HG03439 (cell line): ENCODE measurements around the gene HEMGN.
A peak's percentile ranks its signal among the peaks of the same experiment; 100 is the strongest.
"Not testable (repeated sequence)": the region's sequence is repeated elsewhere in the genome, so short reads cannot be mapped to it uniquely, and the experiment has no call there.

ENCODE experiments used
- ATAC-seq: cut with Tn5 transposase; IDR thresholded peaks from one replicate; pipeline ENCODE4 v1.9.1; 2021; ENCODE audit warnings: mild to moderate bottlenecking, moderate library complexity; ENCODE audit not compliant: unreplicated experiment

The HEMGN gene, protein sequence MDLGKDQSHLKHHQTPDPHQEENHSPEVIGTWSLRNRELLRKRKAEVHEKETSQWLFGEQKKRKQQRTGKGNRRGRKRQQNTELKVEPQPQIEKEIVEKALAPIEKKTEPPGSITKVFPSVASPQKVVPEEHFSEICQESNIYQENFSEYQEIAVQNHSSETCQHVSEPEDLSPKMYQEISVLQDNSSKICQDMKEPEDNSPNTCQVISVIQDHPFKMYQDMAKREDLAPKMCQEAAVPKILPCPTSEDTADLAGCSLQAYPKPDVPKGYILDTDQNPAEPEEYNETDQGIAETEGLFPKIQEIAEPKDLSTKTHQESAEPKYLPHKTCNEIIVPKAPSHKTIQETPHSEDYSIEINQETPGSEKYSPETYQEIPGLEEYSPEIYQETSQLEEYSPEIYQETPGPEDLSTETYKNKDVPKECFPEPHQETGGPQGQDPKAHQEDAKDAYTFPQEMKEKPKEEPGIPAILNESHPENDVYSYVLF

DNA sequence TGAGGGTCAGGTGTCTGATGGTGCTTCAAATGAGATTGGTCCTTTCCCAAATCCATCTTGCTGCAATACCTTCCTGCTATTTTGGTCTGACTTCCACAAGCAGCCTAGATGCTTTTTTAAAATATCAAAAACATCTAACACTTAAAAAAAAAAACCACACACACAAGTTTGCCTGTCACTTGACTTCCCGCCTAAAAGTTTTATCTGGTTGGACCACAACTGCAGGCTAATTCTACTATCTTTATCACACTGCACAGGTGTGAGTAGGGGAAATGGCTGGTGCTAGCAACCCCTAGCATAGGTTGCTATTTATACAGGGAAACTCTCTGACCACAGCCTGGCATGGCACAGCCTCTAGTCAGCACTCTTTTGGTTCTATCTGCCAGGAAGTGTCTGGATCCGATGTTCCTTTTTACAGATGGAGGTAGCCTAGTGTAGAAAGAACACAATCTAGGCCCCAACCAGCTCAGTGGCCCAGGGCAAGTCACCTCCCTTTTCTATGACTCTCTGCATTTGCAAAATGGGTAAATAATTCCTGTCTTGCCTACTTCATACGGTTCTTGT lies at the start of gene HEMGN:
Gene HEMGN (minus strand): TSS at position 92 of the 564 bp plus-strand sequence. CDS start 36 bp downstream, at position 56.
- ATAC-seq = no peak

DNA sequence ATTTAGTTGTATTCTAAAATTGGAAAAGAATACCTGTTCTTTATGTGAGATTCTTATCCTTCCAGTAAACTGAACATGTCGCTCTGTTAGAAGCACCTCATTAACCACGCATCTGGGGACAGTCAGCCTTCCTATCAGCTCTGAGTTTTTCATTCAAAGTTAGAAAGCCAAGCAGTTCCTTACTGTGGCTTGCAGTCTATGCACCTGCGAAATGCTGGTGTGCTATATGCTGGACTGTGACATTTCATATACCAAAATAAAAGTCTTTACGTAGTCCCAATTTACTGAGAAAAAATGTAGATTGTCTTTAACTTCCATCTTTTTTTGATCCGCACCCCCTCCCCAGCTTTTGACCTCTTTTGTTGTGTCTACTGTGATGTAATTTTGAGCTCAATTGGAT lies 49.5 kb upstream of the HEMGN start:
- ATAC-seq = no peak

DNA sequence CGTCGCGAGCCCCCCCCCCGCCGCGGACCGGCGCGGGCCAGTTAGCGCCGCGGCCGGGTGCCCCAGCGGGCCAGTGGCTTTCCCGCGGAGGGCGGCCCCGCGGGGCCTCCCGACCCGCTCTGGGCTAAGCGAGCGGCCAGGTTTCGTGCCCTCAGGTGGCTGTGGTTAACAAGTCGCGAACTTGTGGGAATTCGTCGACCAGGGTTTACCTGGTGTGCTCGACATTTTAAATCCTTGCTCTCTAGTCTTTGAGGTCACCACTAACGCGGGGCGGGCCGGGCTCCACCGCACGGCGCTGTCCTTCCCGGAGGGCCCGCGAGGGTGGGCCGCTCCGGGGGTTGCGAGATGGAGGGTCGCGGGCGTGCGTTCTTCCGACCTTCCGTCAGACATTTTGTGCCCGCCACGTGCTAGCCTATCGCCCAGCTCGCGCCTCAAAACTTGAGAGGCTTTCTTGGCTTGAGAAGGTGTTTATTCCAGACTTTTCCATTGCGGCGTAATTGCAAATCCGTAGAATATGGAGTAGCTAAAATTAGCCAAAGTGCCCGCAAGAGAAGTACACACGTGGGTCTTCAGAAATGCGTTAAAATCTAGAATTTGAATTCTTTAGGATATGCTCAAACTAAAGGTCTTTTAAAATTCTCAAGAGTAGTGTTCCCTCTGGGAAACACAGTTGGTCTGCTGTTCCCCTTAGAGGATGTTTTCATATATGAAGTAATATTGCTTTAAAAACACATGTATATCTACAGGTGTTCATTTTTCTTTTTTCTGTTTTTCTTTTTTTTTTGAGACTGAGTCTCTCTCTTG lies 47.3 kb upstream of the HEMGN start:
- ATAC-seq = no peak

DNA sequence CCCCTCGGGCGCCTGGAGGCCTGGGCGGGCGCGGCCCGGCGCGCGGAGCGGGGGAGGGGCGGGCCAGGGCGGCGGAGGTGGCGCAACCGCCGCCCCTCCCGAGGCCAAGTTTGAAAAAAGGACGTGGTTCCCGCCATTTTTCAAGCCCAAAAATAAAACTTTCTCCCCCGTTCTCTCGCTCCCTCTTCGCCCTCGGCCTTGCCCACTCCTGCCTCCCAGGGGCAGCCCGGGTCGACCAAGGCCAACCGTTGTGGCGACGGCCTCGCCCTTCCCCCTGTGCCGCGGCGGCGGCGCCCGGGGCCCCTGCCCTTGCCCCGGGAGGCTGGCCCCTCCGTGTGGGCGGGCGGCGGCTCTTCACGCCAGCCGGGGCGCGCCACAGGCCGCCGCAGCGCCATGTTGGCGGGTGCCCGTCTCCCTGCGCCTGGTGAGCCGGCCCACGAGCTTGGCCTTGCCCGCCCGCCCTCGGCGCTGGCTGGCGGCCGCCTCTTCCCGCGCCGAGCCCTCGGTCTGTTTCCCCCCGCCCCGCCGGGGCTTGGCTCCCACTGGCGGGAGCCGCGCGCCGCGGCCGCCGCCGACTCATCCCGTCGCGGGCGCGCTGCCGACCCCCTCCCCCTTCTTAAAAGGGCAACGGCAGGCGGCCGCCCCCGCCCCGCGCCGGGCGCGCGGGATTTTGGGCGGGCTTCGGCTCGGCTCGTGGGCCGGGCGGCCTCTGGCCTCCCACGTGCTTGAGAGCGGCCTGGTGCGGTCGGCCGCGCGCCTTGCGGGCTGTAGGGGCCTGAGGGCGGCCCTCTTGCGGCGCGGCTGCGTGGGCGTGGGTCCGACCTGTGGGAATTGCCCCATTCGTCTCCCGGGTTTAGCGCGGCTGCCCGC lies 46.5 kb upstream of the HEMGN start:
- ATAC-seq = peak; percentile 31

DNA sequence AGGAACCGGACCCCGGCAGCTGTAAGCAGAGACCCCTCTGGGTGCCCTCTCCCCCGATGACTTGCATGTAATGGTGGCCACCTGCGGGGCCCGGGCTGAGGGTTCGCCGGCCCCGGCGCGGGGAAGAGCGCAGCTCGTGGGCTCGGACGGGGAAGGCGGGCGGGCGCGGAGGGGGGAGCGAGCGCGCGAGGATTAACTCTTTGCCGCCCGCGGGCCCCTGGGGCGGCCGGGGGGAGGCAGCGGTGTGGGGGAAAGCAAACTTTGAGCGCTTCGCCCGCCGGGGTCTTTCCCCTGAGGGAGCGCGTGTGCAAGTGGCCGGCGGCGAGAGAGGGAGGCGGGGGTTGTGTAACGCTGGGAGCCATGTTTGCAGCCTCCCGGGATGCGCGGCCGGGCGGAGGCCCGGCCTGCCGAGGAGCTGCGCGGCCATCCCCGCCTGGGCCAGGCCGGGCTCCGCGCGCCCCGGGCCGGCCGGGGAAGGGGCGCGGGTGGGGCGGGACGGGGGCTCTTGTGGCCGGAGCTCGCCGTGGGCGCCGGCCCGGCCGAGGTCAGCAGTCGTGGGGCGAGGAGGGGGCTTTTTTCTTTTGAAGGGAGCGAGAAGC lies 45.7 kb upstream of the HEMGN start:
- ATAC-seq = peak; percentile 4

DNA sequence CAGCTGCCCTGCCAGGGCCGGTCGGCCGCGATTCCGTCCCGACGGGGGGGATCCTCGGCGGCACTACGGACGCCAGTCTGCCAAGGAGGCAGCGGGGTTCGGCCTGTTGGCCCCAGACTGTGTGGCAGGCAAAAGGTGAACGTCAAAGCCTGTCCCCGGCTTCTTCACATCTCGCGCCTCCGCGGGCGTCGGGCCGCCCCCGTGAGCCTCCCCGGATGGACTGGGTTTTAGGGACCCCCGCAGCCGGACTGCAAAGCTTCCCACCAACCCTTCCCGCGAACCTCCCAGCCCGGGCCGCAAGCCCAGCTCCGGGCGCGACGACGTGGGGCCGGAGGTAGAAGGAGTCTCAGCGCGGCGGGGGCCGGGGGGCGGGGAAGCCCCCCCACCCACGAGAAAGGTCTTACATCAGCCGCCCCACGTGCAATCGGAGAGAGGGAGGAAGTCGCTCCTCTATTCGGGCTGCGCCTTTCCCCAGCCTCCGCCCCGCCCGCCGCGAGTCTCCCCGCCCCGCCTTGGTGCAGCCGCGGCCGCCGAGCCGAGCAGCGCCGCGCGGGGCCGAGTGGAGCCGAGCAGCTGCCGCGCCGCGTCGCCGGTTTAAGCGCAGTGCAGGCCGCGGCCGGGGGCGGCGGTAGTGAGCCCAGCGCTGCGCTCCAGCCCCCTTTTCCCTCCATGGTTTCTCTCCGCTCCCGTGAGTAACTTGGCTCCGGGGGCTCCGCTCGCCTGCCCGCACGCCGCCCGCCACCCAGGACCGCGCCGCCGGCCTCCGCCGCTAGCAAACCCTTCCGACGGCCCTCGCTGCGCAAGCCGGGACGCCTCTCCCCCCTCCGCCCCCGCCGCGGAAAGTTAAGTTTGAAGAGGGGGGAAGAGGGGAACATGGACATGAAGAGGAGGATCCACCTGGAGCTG lies 45.0 kb upstream of the HEMGN start, which contains the start of gene ANP32B:
Gene ANP32B (plus strand): TSS at position 659 of the 906 bp plus-strand sequence. CDS start 215 bp downstream, at position 874.
- peak; percentile 61 for ATAC-seq

DNA sequence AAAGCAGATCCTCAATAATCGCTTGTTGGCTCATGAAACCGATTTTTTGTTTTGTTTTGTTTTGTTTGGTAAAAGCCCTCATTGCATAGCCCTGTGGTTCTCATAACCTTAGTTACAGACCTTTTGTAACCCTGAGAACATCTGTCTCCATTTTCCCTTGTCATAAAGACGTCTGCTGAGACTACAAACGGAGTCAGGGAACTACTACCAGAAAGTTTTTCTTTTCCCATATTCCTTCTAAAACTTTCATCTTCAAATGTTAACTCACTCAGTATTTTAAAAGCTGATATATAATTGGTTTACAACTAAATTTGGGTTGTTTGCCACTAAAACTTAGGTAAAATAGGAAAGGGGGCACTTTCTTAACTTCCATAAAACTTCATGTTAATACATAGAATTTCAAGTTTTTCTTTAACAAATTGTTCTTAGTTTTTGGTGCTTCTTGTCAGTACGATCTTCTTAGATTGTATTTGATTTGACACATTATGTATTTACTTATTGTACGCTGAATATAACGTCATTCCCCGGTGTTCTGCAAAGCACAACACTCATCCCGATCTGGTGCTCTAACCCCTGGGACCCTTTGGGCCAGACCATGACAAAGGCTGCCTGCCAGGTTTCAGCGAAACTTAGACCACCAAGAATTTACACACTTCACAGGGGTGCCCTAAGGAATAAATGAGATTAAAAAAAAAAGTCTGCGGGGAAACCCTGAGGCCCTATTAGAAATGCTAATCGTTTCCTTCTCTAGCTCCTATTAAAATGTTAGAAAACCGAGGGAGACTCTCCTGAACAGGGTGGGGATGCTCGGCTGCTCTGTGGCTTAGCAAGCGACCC lies 44.1 kb upstream of the HEMGN start:
- ATAC-seq = no peak

DNA sequence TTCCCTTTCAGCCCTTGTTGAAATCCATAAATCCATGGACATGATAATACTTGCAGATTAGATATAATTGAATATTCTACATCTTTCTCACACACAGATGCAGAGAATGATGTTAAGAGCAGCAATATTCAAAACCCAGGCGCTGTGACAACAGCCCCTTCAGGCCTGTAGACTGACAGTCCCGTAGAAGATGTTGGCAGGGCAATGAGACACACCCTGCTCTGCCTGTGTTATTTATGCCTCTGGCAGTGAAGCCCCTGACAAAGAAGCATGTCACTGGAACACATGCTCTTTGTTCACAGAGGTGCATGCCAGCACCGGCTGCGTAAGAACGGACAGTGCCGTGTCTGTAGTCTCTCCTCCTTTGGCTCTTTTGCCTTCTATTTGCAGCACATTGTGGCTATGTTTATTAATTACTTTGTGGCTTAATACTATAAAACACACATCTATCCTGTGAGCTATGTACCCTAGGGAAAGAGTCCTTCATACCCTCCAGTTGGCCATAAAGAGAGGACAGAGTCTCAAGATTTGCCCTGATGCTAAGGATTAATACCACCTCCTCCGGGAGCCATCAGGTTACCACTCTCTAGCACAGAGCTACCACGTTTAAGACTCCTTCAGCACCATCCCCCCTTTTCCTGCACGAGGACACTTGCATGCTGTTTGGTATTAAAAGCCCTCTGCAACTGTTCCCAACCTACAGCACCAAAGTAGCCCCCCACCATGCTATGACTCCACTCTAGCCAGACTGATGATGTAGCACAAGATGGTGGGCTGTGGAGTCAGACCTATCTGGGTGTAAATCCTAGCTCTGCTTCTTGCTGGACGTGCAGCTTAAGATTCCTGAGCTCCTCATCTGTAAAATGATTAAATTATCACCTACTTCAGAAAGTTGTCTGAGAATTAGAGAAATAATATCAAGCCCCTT lies 43.2 kb upstream of the HEMGN start:
- ATAC-seq = no peak

DNA sequence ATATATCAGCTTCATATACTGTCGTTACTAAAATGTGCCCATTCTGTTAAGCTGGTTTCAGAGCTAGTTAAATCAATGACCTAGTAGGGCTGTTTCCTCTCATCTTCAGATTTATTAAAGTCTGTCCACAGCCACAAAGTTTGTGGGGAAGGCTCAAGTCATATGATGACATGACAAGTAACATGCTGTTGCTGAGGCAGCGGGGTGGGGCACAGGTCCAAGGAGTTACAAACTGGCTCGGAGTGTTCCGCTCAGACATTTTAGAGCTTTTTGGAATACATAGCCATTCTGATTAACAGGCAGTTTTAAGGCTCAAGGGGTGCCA lies 42.5 kb upstream of the HEMGN start:
- ATAC-seq = no peak

DNA sequence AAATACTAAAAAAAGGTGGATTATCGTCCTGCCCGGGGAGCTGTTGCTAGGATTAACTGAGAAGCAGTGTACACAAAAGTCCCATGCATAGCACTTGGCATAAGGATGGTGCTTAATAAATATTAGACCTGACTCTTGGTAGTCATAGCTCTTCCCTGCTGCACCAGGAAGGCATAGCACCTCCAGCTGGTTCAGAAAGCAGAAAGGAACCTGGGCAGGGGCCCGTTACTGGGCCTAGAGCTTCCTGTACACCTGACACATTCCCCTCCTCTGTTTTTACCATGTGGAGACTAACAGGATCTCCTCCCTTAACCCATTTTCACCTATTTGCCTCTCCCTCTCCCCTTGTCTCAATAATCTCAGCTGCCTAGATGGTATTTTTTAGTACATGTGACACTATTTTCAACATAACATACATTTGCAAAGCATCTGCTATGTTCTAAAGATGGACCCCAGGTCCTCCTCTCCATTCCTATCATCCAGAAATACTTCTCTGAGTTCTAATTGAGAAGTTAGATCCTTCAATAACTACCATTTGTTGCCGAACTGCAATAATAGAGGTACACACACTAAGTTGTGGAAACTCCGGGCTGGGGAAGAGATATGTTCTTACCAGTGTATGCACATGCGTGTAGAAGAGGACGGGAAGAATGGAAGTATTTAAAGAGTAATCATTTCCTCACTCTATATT lies 42.0 kb upstream of the HEMGN start:
- ATAC-seq = no peak

DNA sequence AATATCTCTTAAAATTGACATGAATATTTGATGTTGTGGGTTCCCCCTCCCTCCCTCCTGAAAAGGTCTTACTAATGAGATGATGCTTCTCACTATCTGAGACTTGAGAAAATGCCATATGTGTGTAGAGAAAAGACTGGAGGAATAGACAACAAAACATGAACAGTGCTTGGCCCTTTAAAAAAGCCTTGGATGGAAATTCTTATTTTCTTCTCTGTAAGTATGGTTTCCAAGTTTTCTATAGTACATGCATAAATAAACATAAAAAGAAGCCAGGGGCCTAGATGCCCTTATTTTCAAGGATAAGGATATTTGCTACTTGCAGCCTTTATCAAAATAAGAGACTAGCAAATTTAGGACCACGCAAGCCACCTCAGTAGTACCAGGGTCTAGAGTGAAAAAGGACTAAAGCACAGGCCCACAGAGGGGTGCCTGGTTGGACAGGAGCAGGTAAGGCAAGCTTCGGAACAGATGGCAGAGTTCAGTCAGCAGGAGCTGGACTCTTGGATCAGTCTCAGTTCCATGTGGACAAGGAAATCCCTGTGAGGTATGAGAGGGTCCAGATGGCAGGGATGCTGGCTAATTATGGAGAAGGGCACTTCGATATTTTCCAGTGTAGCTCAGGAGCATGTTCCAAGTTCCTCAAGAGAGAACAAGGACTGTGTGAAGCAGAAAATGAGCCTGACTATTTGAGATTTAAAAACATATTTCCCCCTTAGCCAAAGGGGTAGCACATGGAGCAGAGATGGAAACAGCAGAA lies 40.6 kb upstream of the HEMGN start:
- ATAC-seq = no peak

DNA sequence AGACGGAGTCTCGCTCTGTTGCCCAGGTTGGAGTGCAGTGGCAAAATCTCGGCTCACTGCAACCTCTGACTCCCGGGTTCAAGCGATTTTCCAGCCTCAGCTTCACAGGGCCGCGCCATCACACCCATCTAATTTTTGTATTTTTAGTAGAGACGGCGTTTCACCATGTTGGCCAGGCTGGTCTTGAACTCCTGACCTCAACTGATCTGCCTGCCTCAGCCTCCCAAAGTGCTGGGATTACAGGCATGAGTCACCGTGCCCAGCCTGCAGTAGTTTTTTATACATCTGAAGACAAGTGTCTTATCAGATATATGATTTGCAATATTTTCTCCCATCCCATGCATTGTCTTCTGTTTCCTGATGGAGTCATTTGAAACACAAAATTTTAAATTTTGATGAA lies 38.7 kb upstream of the HEMGN start:
- ATAC-seq = not testable (repeated sequence)

DNA sequence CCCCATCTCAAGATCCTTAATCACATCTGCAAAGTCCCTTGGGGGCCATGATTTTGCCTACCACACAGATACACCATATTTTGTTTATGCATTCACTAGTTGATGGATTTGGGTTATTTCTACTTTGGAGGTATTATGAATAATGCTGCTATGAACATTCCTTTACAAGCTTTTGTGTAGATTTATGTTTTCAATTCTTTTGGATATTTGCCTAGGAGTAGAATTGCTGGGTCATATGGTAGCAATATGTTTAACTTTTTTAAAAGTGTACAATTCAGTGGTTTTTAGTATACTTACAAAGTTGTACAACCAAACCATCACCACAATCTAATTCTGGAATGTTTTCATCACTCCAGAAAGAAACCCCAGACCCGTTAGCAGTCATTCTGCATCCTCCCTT lies 37.4 kb upstream of the HEMGN start:
- no peak for ATAC-seq

DNA sequence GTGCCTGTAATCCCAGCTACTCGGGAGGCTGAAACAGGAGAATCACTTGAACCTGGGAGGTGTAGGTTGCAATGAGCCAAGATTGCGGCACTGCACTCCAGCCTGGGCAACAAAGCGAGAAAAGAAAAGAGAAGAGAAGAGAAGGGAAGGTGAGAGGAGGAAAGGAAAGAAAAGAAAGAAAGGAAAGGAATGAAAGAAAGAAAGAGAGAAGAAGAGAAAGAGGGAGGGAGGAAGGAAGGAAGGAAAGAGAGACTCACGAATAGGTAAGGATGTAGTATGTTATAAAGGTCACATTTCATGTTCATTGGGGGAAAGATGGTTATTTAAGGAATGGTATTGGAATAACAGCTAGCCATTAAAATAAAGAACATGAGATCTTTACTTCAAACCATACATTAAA lies 34.8 kb upstream of the HEMGN start:
- no peak for ATAC-seq

DNA sequence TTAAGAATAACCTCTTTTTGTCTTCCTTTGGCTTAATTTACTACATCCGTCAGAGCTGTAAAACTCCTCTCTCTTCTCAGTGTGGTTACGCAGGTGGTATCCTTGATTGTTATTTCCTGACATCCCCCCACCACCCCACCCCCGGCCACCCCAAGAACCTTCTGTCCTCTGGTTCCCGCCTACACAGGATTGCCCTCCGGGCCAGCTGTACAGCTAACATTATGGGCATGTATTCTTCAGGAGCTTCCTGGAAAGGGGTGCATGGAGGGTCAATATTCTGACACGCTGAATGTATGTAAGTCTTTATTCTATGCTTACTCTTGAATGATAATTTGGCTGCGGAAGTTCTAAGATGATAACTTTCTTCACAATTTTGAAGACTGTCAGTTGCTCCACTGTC lies 32.2 kb upstream of the HEMGN start:
- ATAC-seq = no peak

DNA sequence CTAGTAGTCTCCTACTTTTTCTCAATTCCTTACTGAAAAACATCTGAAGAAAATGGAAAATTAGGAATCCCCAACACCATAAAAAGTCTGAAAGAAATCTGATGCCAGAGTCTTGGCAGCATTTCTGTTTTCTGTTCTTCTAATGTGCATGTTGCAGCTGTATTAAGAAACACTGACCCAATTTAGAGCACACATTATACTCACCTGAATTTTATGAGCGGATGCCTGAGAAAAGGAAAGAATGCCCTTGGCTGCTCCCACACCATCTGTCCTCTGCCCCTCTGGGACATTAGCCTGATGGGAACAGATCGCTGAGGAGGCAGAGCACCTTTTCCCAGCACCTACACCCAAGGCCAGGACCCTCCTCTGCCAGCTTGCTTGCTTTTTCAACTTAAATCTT lies 31.0 kb upstream of the HEMGN start:
- no peak for ATAC-seq
